Esophagus squamous epithelium (tissue), 5 donors: Measurements from ENCODE around the gene TNFAIP8L1. TPM values are rescaled to one million over a fixed set of nuclear protein-coding genes. Genes with fewer than 3 reads are reported as not detected.
A peak's percentile ranks its signal among the peaks of the same experiment; 100 is the strongest.

ENCODE experiments used
- DNase-seq: peaks from one replicate; lab custom pipeline; 2025; lab: John Stamatoyannopoulos, UW
- H3K27ac ChIP-seq, 4 donors: fragments of 200-600 bp; sonication (generic); one replicate each; pipeline ENCODE4 v1.5.1; 2016 to 2019; ENCODE audit warnings: mild to moderate bottlenecking in 1 of 4
- H3K27me3 ChIP-seq, 4 donors: fragments of 200-600 bp; sonication (generic); 1 replicate in 3 of 4; 2 replicates in 1 of 4; pipeline versions ENCODE4 v1.5.1 to v1.6.0; 2017 to 2021; ENCODE audit warnings: antibody characterized with exemption in 1 of 4
- H3K36me3 ChIP-seq, 3 donors: fragments of 200-600 bp; sonication (generic); one replicate each; pipeline ENCODE4 v1.5.1; 2016 to 2019
- H3K4me1 ChIP-seq, 3 donors: fragments of 200-600 bp; sonication (generic); one replicate each; pipeline ENCODE4 v1.5.1; 2017 to 2019
- H3K4me3 ChIP-seq, 4 donors: fragments of 200-600 bp; sonication (generic); 1 replicate in 3 of 4; 2 replicates in 1 of 4; pipeline ENCODE4 v1.5.1; 2016 to 2019; ENCODE audit warnings: mild to moderate bottlenecking in 2 of 4, moderate library complexity in 1 of 4
- H3K9me3 ChIP-seq, 3 donors: fragments of 200-600 bp; sonication (generic); one replicate each; pipeline ENCODE4 v1.5.1; 2016 to 2019
- POLR2A ChIP-seq, 4 donors: fragments of 450-650 bp; IDR thresholded peaks; one replicate each; pipeline ENCODE4 v1.6.1; 2017; ENCODE audit warnings: antibody characterized with exemption in 4 of 4, mild to moderate bottlenecking in 4 of 4, moderate library complexity in 3 of 4
- WGBS, 2 donors: methylation state at CpG; one replicate each; pipeline ENCODE4 v1.1.5; 2018; 5-methylcytosine and 5-hydroxymethylcytosine counted together
- intact Hi-C: fragments of 100-400 bp; cut with DNase I; formaldehyde crosslinking; loops from one replicate; pipeline ENCODE4 v1.15.0; 2022
- total RNA-seq, 4 donors: library from RNA; depleted of rRNA; stranded (reverse); fragments of >200 nt; gene quantifications; one replicate each; pipeline ENCODE4 v1.1.0, GENCODE V29; 2016
- TF ChIP-seq, protein P1 (sequence below), 6 experiments: fragments of 450-650 bp in 4 of 6; fragments of 200-600 bp in 2 of 6; sonication (generic) in 2 of 6; IDR thresholded peaks; one replicate each; pipeline ENCODE4 v1.5.1; 2016 to 2019; ENCODE audit warnings: antibody characterized with exemption in 6 of 6, mild to moderate bottlenecking in 4 of 6, moderate library complexity in 4 of 6
- donor health status: DM: yes; HTN: yes; CAD: no.

The TNFAIP8L1 gene
- total RNA-seq, 4 donors from 2014 or later: 3.6 to 6.2 (median 4.4) TPM

GRCh38 chr19:4602173-4602788 is 37.0 kb upstream of the TNFAIP8L1 start:
- TF ChIP-seq, protein P1, sequence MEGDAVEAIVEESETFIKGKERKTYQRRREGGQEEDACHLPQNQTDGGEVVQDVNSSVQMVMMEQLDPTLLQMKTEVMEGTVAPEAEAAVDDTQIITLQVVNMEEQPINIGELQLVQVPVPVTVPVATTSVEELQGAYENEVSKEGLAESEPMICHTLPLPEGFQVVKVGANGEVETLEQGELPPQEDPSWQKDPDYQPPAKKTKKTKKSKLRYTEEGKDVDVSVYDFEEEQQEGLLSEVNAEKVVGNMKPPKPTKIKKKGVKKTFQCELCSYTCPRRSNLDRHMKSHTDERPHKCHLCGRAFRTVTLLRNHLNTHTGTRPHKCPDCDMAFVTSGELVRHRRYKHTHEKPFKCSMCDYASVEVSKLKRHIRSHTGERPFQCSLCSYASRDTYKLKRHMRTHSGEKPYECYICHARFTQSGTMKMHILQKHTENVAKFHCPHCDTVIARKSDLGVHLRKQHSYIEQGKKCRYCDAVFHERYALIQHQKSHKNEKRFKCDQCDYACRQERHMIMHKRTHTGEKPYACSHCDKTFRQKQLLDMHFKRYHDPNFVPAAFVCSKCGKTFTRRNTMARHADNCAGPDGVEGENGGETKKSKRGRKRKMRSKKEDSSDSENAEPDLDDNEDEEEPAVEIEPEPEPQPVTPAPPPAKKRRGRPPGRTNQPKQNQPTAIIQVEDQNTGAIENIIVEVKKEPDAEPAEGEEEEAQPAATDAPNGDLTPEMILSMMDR (IDR thresholded peaks at IDR 0.05): no peak
- no peak for TF ChIP-seq POLR2A (IDR thresholded peaks at IDR 0.05)
- peaks cover 0 to 89% (median 10%) of the 10 kb centered on the region in 4 donors for H3K27me3 ChIP-seq
- 82 to 85% methylated on average over 5 of the region's 5 CpGs for WGBS, 2 donors
- no peaks in the 10 kb centered on the region for H3K9me3 ChIP-seq
- peaks cover 3 to 25% (median 12%) of the 10 kb centered on the region in 3 donors for H3K4me1 ChIP-seq
- H3K36me3 ChIP-seq: no peaks in the 10 kb centered on the region
- no peak overlapping the region for H3K4me3 ChIP-seq
- DNase-seq: no peak
- intact Hi-C loops: no loop called here
- H3K27ac ChIP-seq: no peak overlapping the region

DNA sequence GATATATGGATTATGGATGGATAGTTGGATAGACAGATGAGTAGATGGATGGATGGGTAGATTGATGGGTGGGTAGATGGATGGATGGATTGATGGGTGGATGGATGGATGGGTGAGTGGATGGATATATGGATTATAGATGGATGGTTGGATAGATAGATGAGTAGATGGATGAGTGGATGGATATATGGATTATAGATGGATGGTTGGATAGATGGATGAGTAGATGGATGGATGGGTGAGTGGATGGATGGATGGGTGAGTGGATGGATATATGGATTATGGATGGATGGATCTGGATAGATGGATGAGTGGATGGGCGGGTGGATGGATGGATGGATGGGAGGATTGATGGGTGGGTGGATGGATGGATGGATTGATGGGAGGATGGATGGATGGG is 36.4 kb upstream of the TNFAIP8L1 start:
- TF ChIP-seq, protein P1 (IDR thresholded peaks at IDR 0.05): no peak
- no peak for TF ChIP-seq POLR2A (IDR thresholded peaks at IDR 0.05)
- Histone ChIP-seq H3K36me3 (no peaks in the 10 kb centered on the region), H3K4me1 (peaks cover 3 to 19% (median 12%) of the 10 kb centered on the region in 3 donors), H3K27me3 (peaks cover 0 to 87% (median 10%) of the 10 kb centered on the region in 4 donors), H3K9me3 (no peaks in the 10 kb centered on the region), H3K4me3 (no peak overlapping the region), H3K27ac (no peak overlapping the region)
- WGBS, 2 donors: 67 to 83% methylated on average over 1 of the region's 1 CpG
- DNase-seq: no peak
- intact Hi-C loops: no loop called here

- intact Hi-C loops: no loop called here
- peaks cover 0 to 76% (median 3%) of the 10 kb centered on the region in 4 donors for H3K27me3 ChIP-seq
- 65 to 69% methylated on average over 5 to 6 of the region's 6 CpGs for WGBS, 2 donors
Measured at GRCh38 chr19:4604912-4605311, 34.4 kb upstream of the TNFAIP8L1 start.

GRCh38 chr19:4606181-4606580 is 33.1 kb upstream of the TNFAIP8L1 start:
- H3K4me1 ChIP-seq: peaks cover 4 to 9% (median 7%) of the 10 kb centered on the region in 3 donors
- H3K4me3 ChIP-seq: no peak overlapping the region
- H3K9me3 ChIP-seq: no peaks in the 10 kb centered on the region
- no peak for TF ChIP-seq POLR2A (IDR thresholded peaks at IDR 0.05)
- TF ChIP-seq, protein P1 (IDR thresholded peaks at IDR 0.05): no peak
- no peak for DNase-seq
- intact Hi-C loops: no loop called here
- no peaks in the 10 kb centered on the region for H3K36me3 ChIP-seq
- H3K27ac ChIP-seq: no peak overlapping the region
- H3K27me3 ChIP-seq: peaks cover 0 to 76% (median 1%) of the 10 kb centered on the region in 4 donors
- WGBS, 2 donors: 61 to 67% methylated on average over 5 of the region's 5 CpGs

More at GRCh38 chr19:4604912-4605311, 34.4 kb upstream of the TNFAIP8L1 start:
- DNase-seq: no peak
- H3K27ac ChIP-seq: no peak overlapping the region
- H3K4me1 ChIP-seq: peaks cover 3 to 9% (median 4%) of the 10 kb centered on the region in 3 donors
- H3K36me3 ChIP-seq: no peaks in the 10 kb centered on the region
- no peak overlapping the region for H3K4me3 ChIP-seq
- TF ChIP-seq, protein P1 (IDR thresholded peaks at IDR 0.05): no peak
- no peaks in the 10 kb centered on the region for H3K9me3 ChIP-seq

DNA sequence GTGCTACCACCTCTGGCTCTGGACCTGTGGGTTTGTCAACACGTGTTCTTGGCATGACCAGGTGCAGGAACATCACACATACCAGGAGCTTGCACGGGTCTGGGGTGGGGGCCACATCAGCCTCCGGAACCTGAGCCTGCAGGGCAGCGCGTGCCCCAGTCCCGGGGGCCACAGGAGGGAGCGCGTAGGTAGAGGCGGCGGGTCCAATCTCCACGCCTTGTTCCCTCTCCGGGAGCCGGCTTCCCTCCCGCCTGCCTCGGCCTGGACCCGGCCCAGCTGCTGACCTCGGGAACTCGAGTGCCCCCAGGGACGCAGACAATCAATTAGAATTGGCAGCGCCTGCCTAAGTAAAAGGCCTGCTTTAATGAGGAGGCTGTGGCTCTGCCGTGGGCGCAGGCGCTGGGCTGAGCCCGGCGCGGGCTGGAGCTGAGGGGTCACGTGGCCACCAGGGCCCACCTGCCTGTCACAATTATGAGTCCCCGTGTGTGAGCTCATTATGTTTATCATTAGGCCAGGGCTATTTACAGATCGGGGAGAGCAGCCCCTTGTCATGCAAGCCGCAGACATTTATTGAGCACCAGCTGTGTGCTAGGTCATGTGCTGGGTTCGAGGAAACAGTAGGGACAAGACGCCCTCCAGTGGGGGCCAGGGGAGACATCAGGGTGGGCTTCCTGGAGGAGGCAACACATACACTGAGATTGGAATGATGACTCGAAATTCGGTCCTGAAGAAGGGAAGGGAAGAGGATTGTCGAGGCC is 32.2 kb upstream of the TNFAIP8L1 start:
- WGBS, 2 donors: 24 to 37% methylated on average over 10 to 15 of the region's 35 CpGs
- Histone ChIP-seq H3K27ac (no peak overlapping the region), H3K4me3 (peak overlapping the region in 1 of 4 donors; percentile 13), H3K27me3 (peaks cover 0 to 75% (median 1%) of the 10 kb centered on the region in 4 donors), H3K36me3 (no peaks in the 10 kb centered on the region), H3K4me1 (peaks cover 4 to 9% (median 7%) of the 10 kb centered on the region in 3 donors), H3K9me3 (no peaks in the 10 kb centered on the region)
- intact Hi-C loops: no loop called here
- TF ChIP-seq, protein P1 (IDR thresholded peaks at IDR 0.05): no peak
- no peak for TF ChIP-seq POLR2A (IDR thresholded peaks at IDR 0.05)
- DNase-seq: no peak
